GM12892 (cell line): Measurements from ENCODE around the gene MACROD2.

Source experiments
- DNase-seq: peaks from one replicate; pipeline ENCODE4 v3.0.0; 2011; ENCODE audit not compliant: insufficient read length
- FAIRE-seq: peaks from 2 replicates; lab custom pipeline; 2011; peaks lifted over from hg19 to GRCh38; lab: Jason Lieb, UNC
- POLR2A ChIP-seq: IDR thresholded peaks from 2 replicates; pipeline ENCODE4 v1.6.1; 2011; ENCODE audit warnings: low read depth, low read length, control low read depth
- POLR2AphosphoS5 ChIP-seq: IDR thresholded peaks from 2 replicates; pipeline ENCODE4 v1.6.1; 2011; ENCODE audit warnings: low read depth, low read length, control low read depth
- TAF1 ChIP-seq: IDR thresholded peaks from 2 replicates; pipeline ENCODE4 v1.6.1; 2011; ENCODE audit warnings: low read depth, mild to moderate bottlenecking, control low read depth, low read length, borderline replicate concordance

MACROD2 gene

GRCh38 chr20:14790190-14790589 lies 794.9 kb downstream of the MACROD2 start:
- DNase-seq (no peak), FAIRE-seq (no peak)
- TF ChIP-seq TAF1 (no peak), POLR2A (no peak), POLR2AphosphoS5 (no peak)

GRCh38 chr20:14790771-14791620 lies 795.7 kb downstream of the MACROD2 start:
- TF ChIP-seq POLR2A (no peak), TAF1 (no peak), POLR2AphosphoS5 (no peak)
- DNase-seq (no peak), FAIRE-seq (no peak)

GRCh38 chr20:14792915-14793314 lies 797.6 kb downstream of the MACROD2 start:
- FAIRE-seq (no peak), DNase-seq (no peak)
- TF ChIP-seq POLR2A (no peak), TAF1 (no peak), POLR2AphosphoS5 (no peak)

GRCh38 chr20:14799545-14800216 lies 804.4 kb downstream of the MACROD2 start:
- TF ChIP-seq POLR2AphosphoS5: no peak
- TF ChIP-seq TAF1: no peak
- TF ChIP-seq POLR2A: no peak
- no peak for DNase-seq
- FAIRE-seq: no peak

GRCh38 chr20:14800707-14801425 lies 805.5 kb downstream of the MACROD2 start:
- no peak for TF ChIP-seq POLR2A
- DNase-seq (no peak), FAIRE-seq (no peak)

- no peak for DNase-seq
- FAIRE-seq: no peak
- TF ChIP-seq POLR2AphosphoS5 (no peak), POLR2A (no peak), TAF1 (no peak)
Observed at GRCh38 chr20:14801591-14802325, 806.4 kb downstream of the MACROD2 start.

- TF ChIP-seq TAF1 (no peak), POLR2A (no peak), POLR2AphosphoS5 (no peak)
- DNase-seq: no peak
- FAIRE-seq: no peak
Observed at GRCh38 chr20:14807224-14807623, 811.9 kb downstream of the MACROD2 start.

GRCh38 chr20:14815340-14815739 lies 820.0 kb downstream of the MACROD2 start:
- FAIRE-seq (no peak), DNase-seq (no peak)
- no peak for TF ChIP-seq POLR2AphosphoS5
- TF ChIP-seq POLR2A: no peak
- no peak for TF ChIP-seq TAF1

GRCh38 chr20:14816471-14816870 lies 821.2 kb downstream of the MACROD2 start:
- TF ChIP-seq POLR2AphosphoS5: no peak
- no peak for TF ChIP-seq TAF1
- no peak for TF ChIP-seq POLR2A
- DNase-seq: no peak
- no peak for FAIRE-seq

- DNase-seq (no peak), FAIRE-seq (no peak)
- TF ChIP-seq POLR2AphosphoS5: no peak
- no peak for TF ChIP-seq TAF1
- TF ChIP-seq POLR2A: no peak
Observed at GRCh38 chr20:14817101-14817500, 821.8 kb downstream of the MACROD2 start.

- no peak for TF ChIP-seq POLR2A
- no peak for TF ChIP-seq POLR2AphosphoS5
- TF ChIP-seq TAF1: no peak
- DNase-seq: no peak
- FAIRE-seq: no peak
Observed at GRCh38 chr20:14820771-14821170, 825.5 kb downstream of the MACROD2 start.
